GM12878 (cell line): ENCODE measurements around the gene IL22RA2. TPM values are rescaled to one million over a fixed set of nuclear protein-coding genes. Genes with fewer than 3 reads are reported as not detected.
A peak's percentile ranks its signal among the peaks of the same experiment; 100 is the strongest.

Source experiments
- CBFB ChIP-seq: IDR thresholded peaks from 2 replicates; pipeline ENCODE4 v1.6.1; 2016; ENCODE audit warnings: antibody characterized with exemption, low read depth
- NR2C1 ChIP-seq: fragments of 450-650 bp; IDR thresholded peaks from 2 replicates; pipeline ENCODE4 v1.6.1; 2017; ENCODE audit warnings: antibody characterized with exemption, mild to moderate bottlenecking, moderate library complexity
- RAD21 ChIP-seq: IDR thresholded peaks from 2 replicates; pipeline ENCODE4 v1.6.1; 2011; ENCODE audit warnings: mild to moderate bottlenecking, low read depth, low read length, moderate library complexity; ENCODE audit not compliant: insufficient read depth
- SMC3 ChIP-seq: IDR thresholded peaks from 2 replicates; pipeline ENCODE4 v1.6.1; 2011; ENCODE audit warnings: low read length, improper control_type of control experiment, borderline replicate concordance
- WRNIP1 ChIP-seq: IDR thresholded peaks from 2 replicates; pipeline ENCODE4 v1.6.1; 2011; ENCODE audit warnings: low read depth, low read length, improper control_type of control experiment, borderline replicate concordance
- ZBED1 ChIP-seq: IDR thresholded peaks from 2 replicates; pipeline ENCODE4 v1.6.1; 2016; ENCODE audit warnings: borderline replicate concordance
- ZNF622 ChIP-seq: fragments of 450-650 bp; IDR thresholded peaks from 2 replicates; pipeline ENCODE4 v1.6.1; 2017; ENCODE audit warnings: mild to moderate bottlenecking, inconsistent platforms
- polyA plus RNA-seq, 11 experiments: library from polyadenylated mRNA; depleted of rRNA in 4 of 11; unstranded in 6 of 11; stranded (reverse) in 5 of 11; fragments of >200 nt; fragmentation: Nextera tagmentation in 4 of 11; fragmentation: Illumina TruSeq in 1 of 11; extraction: Ambion mirVana in 4 of 11; extraction: Trizol in 1 of 11; gene quantifications; 1 replicate in 1 of 11; 2 replicates in 10 of 11; pipeline versions ENCODE4 v1.2.1 to v1.2.3, GENCODE V29; 2011 to 2016; ENCODE audit warnings: inconsistent platforms in 2 of 11, missing spikeins in 2 of 11, low read depth in 1 of 11
- total RNA-seq, 4 experiments: library from RNA; depleted of rRNA in 3 of 4; stranded (reverse); fragments of >200 nt in 3 of 4; fragmentation: Illumina TruSeq in 1 of 4; extraction: Trizol in 1 of 4; gene quantifications; 2 replicates each; pipeline versions ENCODE4 v1.2.1 to v1.2.3, GENCODE V29; 2013 to 2021
- TF ChIP-seq, protein P1 (sequence below): fragments of 450-650 bp; IDR thresholded peaks from 2 replicates; pipeline ENCODE4 v1.6.1; 2016; ENCODE audit warnings: mild to moderate bottlenecking, moderate library complexity, borderline replicate concordance
- TF ChIP-seq, protein P2 (sequence below): IDR thresholded peaks from 2 replicates; pipeline ENCODE4 v1.6.1; 2012; ENCODE audit warnings: low read depth, low read length, improper control_type of control experiment
- TF ChIP-seq, protein P3 (sequence below): fragments of 450-650 bp; formaldehyde crosslinking; IDR thresholded peaks from 2 replicates; pipeline ENCODE4 v1.4.0; 2022; ENCODE audit warnings: mild to moderate bottlenecking, moderate library complexity

The IL22RA2 gene
- total and polyA plus RNA-seq, 10 of the 15 experiments (the other 5 are each of a cell fraction or from before 2014, with no cell fraction given) = 0.05 to 0.22 (median 0.09) TPM; not detected in 3

GRCh38 chr6:137217801-137218472, 44.5 kb upstream of the IL22RA2 start (continued):
- TF ChIP-seq, protein P1, sequence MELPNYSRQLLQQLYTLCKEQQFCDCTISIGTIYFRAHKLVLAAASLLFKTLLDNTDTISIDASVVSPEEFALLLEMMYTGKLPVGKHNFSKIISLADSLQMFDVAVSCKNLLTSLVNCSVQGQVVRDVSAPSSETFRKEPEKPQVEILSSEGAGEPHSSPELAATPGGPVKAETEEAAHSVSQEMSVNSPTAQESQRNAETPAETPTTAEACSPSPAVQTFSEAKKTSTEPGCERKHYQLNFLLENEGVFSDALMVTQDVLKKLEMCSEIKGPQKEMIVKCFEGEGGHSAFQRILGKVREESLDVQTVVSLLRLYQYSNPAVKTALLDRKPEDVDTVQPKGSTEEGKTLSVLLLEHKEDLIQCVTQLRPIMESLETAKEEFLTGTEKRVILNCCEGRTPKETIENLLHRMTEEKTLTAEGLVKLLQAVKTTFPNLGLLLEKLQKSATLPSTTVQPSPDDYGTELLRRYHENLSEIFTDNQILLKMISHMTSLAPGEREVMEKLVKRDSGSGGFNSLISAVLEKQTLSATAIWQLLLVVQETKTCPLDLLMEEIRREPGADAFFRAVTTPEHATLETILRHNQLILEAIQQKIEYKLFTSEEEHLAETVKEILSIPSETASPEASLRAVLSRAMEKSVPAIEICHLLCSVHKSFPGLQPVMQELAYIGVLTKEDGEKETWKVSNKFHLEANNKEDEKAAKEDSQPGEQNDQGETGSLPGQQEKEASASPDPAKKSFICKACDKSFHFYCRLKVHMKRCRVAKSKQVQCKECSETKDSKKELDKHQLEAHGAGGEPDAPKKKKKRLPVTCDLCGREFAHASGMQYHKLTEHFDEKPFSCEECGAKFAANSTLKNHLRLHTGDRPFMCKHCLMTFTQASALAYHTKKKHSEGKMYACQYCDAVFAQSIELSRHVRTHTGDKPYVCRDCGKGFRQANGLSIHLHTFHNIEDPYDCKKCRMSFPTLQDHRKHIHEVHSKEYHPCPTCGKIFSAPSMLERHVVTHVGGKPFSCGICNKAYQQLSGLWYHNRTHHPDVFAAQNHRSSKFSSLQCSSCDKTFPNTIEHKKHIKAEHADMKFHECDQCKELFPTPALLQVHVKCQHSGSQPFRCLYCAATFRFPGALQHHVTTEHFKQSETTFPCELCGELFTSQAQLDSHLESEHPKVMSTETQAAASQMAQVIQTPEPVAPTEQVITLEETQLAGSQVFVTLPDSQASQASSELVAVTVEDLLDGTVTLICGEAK = no peak
- TF ChIP-seq NR2C1 = no peak
- TF ChIP-seq ZNF622 = no peak
- TF ChIP-seq ZBED1 = 0 out of 2 replicates have a peak, but pooled peaks have one; percentile 55
- 0 out of 2 replicates have a peak, but pooled peaks have one; percentile 60 for TF ChIP-seq WRNIP1
- TF ChIP-seq RAD21 = 0 out of 2 replicates have a peak, but pooled peaks have one; percentile 15
- TF ChIP-seq SMC3 = 0 out of 2 replicates have a peak, but pooled peaks have one; percentile 5
- peak; percentile 6; the same call in 1 of the 2 replicates for TF ChIP-seq CBFB
- TF ChIP-seq, protein P2, sequence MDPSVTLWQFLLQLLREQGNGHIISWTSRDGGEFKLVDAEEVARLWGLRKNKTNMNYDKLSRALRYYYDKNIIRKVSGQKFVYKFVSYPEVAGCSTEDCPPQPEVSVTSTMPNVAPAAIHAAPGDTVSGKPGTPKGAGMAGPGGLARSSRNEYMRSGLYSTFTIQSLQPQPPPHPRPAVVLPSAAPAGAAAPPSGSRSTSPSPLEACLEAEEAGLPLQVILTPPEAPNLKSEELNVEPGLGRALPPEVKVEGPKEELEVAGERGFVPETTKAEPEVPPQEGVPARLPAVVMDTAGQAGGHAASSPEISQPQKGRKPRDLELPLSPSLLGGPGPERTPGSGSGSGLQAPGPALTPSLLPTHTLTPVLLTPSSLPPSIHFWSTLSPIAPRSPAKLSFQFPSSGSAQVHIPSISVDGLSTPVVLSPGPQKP = no peak
- TF ChIP-seq, protein P3, sequence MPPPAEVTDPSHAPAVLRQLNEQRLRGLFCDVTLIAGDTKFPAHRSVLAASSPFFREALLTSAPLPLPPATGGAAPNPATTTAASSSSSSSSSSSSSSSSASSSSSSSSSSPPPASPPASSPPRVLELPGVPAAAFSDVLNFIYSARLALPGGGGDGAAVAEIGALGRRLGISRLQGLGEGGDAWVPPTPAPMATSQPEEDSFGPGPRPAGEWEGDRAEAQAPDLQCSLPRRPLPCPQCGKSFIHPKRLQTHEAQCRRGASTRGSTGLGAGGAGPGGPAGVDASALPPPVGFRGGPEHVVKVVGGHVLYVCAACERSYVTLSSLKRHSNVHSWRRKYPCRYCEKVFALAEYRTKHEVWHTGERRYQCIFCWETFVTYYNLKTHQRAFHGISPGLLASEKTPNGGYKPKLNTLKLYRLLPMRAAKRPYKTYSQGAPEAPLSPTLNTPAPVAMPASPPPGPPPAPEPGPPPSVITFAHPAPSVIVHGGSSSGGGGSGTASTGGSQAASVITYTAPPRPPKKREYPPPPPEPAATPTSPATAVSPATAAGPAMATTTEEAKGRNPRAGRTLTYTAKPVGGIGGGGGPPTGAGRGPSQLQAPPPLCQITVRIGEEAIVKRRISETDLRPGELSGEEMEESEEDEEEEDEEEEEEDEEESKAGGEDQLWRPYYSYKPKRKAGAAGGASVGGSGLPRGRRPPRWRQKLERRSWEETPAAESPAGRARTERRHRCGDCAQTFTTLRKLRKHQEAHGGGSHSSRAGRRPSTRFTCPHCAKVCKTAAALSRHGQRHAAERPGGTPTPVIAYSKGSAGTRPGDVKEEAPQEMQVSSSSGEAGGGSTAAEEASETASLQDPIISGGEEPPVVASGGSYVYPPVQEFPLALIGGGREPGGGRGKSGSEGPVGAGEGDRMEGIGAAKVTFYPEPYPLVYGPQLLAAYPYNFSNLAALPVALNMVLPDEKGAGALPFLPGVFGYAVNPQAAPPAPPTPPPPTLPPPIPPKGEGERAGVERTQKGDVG = peak; percentile 60; the same call in 1 of the 2 replicates
